ES-I3 (cell line): Measurements from ENCODE around the gene RHAG.
"Not testable (repeated sequence)": the region's sequence is repeated elsewhere in the genome, so short reads cannot be mapped to it uniquely, and the experiment has no call there.

Source experiments
- H3K36me3 ChIP-seq: 2 replicates; pipeline ENCODE4 v1.6.1; 2013; ENCODE audit warnings: mild to moderate bottlenecking, low read length, control low read depth, moderate library complexity; ENCODE audit not compliant: insufficient read depth
- H3K4me1 ChIP-seq: 2 replicates; pipeline ENCODE4 v1.6.1; 2013; ENCODE audit warnings: mild to moderate bottlenecking, control low read depth, low read length; ENCODE audit not compliant: insufficient read depth
- H3K9ac ChIP-seq: 2 replicates; pipeline ENCODE4 v1.6.1; 2013; ENCODE audit warnings: low read depth, mild to moderate bottlenecking, low read length, moderate library complexity
- H3K9me3 ChIP-seq: 2 replicates; pipeline ENCODE4 v1.6.1; 2013; ENCODE audit warnings: mild to moderate bottlenecking, low read length, moderate library complexity; ENCODE audit not compliant: control insufficient read depth, insufficient read depth

The RHAG gene

GRCh38 chr6:49626811-49627210, 9.8 kb downstream of the RHAG start:
- no peaks in the 10 kb centered on the region for H3K9me3 ChIP-seq
- no peaks in the 10 kb centered on the region for H3K4me1 ChIP-seq
- H3K36me3 ChIP-seq = no peaks in the 10 kb centered on the region
- no peak overlapping the region for H3K9ac ChIP-seq

DNA sequence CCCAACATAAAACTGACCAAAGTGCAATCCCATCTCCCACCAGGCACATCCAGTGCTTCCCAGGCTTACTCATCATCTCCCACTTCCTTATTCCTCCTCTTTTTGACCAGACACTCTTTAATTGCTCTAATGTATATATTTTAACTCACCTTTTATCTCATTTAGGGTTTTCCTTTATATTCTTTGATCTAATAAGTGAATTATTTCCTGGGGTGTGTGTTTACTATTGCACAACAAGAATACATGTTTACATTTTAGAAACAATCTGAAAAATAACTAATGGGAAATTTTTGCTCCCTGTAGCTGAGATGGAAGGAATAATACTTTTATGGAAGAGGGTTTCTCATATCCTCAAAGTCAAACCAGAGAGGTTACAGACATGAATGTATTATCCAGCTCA, 18.4 kb downstream of the RHAG start:
- Histone ChIP-seq H3K36me3 (no peaks in the 10 kb centered on the region), H3K9me3 (no peaks in the 10 kb centered on the region), H3K9ac (no peak overlapping the region), H3K4me1 (no peaks in the 10 kb centered on the region)

DNA sequence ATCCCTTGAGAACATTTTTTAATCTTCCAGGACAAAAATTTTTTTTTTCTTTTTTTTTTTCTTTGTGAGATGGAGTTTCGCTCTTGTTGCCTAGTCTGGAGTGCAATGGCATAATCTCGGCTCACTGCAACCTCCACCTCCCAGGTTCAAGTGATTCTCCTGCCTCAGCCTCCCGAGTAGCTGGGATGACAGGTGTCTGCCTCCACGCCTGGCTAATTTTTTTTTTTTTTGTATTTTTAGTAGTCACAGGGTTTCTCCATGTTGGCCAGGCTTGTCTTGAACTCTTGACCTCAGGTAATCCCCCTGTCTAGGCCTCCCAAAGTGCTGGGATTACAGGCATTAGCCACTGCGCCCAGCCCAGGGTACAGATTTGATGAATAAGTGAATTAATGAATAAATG, 22.5 kb downstream of the RHAG start:
- not testable (repeated sequence) for H3K4me1 ChIP-seq, H3K36me3 ChIP-seq, H3K9me3 ChIP-seq

GRCh38 chr6:49609285-49609684, 27.4 kb downstream of the RHAG start:
- no peaks in the 10 kb centered on the region for H3K36me3 ChIP-seq
- H3K9me3 ChIP-seq = no peaks in the 10 kb centered on the region
- H3K4me1 ChIP-seq = peaks cover 10% of the 10 kb centered on the region; the same call in 1 of the 2 replicates
- no peak overlapping the region for H3K9ac ChIP-seq

More for the DNA sequence above, 22.5 kb downstream of the RHAG start:
- H3K9ac ChIP-seq = not testable (repeated sequence)

DNA sequence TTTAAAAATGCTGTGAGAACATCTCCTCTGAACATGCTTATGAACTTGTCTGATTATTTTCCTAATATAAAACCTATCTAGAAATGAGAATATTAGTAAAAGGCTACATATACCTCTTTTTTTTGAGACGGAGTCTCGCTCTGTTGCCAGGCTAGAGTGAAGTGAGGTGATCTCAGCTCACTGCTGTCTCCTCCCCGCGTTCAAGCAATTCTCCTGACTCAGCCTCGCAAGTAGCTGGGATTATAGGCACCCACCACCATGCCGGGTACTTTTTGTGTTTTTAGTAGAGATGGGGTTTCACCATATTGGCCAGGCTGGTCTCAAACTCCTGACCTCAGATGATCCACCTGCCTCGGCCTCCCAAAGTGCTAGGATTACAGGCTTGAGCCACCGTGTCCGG, 28.4 kb downstream of the RHAG start:
- not testable (repeated sequence) for H3K36me3 ChIP-seq, H3K9me3 ChIP-seq, H3K9ac ChIP-seq, H3K4me1 ChIP-seq

GRCh38 chr6:49607391-49607982, 29.2 kb downstream of the RHAG start:
- Histone ChIP-seq H3K9ac (no peak overlapping the region), H3K36me3 (no peaks in the 10 kb centered on the region), H3K9me3 (no peaks in the 10 kb centered on the region), H3K4me1 (peaks cover 10% of the 10 kb centered on the region; the same call in 1 of the 2 replicates)

GRCh38 chr6:49606721-49607390, 29.8 kb downstream of the RHAG start:
- no peaks in the 10 kb centered on the region for H3K36me3 ChIP-seq
- H3K9me3 ChIP-seq = no peaks in the 10 kb centered on the region
- H3K9ac ChIP-seq = no peak overlapping the region
- H3K4me1 ChIP-seq = peaks cover 10% of the 10 kb centered on the region; the same call in 1 of the 2 replicates

DNA sequence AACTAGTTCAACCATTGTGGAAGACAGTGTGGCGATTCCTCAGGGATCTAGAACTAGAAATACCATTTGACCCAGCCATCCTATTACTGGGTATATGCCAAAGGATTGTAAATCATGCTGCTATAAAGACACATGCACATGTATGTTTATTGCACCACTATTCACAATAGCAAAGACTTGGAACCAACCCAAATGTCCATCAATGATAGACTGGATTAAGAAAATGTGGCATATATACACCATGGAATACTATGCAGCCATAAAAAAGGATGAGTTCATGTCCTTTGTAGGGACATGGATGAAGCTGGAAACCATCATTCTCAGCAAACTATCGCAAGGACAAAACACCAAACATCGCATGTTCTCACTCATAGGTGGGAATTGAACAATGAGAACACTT, 32.6 kb downstream of the RHAG start:
- not testable (repeated sequence) for H3K9me3 ChIP-seq, H3K4me1 ChIP-seq, H3K36me3 ChIP-seq, H3K9ac ChIP-seq

- not testable (repeated sequence) for H3K9ac ChIP-seq, H3K9me3 ChIP-seq, H3K36me3 ChIP-seq, H3K4me1 ChIP-seq
Observed at GRCh38 chr6:49587262-49587661, 49.4 kb downstream of the RHAG start.

DNA sequence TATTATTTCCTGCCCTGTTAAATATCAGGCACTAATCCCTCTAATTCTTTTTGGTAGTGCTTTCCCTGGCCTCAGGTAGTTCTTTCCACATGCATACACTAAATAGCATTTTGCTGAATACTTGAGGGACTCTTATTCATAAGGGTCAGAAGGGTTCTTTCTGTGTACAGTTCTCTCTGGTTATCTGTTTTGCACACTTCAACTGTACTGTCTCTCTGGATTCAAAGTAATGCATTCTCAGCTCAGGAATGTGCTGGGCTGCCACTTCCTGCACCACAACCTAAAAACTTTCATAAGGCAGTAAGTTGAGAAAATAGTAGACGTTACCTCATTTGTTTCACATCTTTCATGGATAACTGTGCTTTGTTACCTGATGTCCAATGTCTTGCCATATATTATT, 54.1 kb downstream of the RHAG start:
- H3K9ac ChIP-seq = no peak overlapping the region
- no peaks in the 10 kb centered on the region; the same call in 1 of the 2 replicates for H3K4me1 ChIP-seq
- no peaks in the 10 kb centered on the region for H3K9me3 ChIP-seq
- H3K36me3 ChIP-seq = no peaks in the 10 kb centered on the region

- Histone ChIP-seq H3K9ac (no peak overlapping the region), H3K4me1 (no peaks in the 10 kb centered on the region), H3K36me3 (no peaks in the 10 kb centered on the region), H3K9me3 (no peaks in the 10 kb centered on the region)
Observed at GRCh38 chr6:49579649-49580048, 57.0 kb downstream of the RHAG start.

DNA sequence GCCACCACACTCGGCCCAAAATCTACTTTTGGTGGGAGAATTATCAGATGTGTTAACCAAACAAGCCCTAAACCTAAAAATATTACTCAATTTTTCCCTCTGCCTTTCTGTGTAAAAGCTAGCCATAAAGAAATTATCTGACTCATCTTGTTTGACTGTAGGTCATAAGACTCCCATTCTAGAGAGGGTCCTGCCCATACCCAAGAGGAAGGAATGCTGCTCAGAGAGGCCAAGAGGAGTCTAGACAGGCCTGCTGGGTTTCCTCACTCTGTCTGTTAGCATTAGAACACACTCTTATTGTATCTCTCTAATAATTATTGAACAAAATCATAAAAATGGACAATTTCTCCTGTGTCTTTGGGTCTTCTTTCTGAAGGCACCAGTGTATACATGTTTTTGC, 60.0 kb downstream of the RHAG start:
- Histone ChIP-seq H3K36me3 (no peaks in the 10 kb centered on the region), H3K9me3 (no peaks in the 10 kb centered on the region), H3K9ac (no peak overlapping the region), H3K4me1 (no peaks in the 10 kb centered on the region)

DNA sequence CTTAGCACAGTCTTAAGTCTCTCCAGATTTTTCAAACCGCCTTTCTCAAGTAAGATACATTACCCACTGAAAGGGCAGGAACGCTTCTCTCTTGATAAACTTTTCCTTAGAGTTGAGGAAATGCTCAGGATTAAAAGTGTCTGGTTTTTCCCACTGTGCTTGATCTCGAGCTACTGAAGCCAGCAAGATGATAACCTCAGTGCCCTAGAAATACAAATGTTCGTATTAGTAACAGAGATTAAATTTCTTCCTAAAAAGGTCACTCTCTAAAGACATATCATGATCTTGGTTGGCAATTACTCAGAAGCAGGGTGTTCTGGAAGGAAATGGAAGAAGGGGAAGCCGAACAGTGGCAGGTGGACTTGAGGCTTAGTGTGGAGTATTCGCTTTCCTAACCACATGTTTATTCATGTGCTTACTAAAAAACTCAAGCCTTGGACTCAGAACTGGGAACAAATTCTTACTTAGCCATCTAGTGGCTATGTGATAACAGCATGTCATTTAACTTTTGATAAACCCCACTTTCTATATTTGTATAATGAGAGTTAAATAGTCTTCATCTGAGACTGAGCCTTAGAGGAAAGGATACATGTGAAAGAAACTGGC, 66.1 kb downstream of the RHAG start:
- Histone ChIP-seq H3K9ac (no peak overlapping the region), H3K36me3 (no peaks in the 10 kb centered on the region), H3K9me3 (no peaks in the 10 kb centered on the region), H3K4me1 (no peaks in the 10 kb centered on the region)

DNA sequence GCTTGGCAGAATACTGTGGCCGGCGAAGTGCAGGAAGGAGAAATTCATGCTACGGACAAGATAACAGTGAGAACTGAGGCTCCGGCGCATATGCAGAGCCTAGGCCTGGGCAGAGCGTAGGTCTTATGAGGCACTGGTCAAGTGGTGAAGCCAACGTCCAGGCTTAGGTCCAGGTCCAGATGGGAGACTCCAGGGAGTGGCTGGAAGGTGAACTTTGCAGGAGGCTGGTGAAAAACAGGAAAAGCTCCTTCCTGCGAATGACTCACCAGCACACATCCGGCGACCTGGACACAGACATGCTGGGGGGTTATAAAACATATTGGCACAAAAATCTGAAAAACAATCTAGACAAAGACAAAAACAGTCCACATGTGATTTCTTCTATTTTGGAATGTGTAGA, 70.8 kb downstream of the RHAG start:
- no peak overlapping the region; the same call in 1 of the 2 replicates for H3K9ac ChIP-seq
- H3K4me1 ChIP-seq = no peaks in the 10 kb centered on the region
- H3K9me3 ChIP-seq = no peaks in the 10 kb centered on the region
- H3K36me3 ChIP-seq = no peaks in the 10 kb centered on the region

DNA sequence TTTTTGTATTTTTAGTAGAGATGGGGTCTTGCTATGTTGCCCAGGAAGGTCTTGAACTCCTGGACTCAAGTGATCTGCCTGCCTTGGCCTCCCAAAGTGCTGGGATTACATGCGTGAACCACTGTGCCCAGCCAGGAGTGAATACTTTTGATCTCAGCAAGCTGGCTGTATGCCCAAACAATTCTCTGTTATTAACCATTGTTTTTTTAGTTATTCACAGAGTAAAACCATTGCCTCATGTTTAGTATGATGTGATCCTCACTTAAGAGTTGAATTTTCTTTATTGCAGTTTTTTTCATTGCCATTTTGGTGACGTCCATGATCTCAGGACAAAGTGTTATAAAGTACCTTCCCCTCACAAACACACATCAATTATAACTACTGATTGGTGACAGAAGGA, 71.4 kb downstream of the RHAG start:
- H3K36me3 ChIP-seq = no peaks in the 10 kb centered on the region
- no peaks in the 10 kb centered on the region for H3K9me3 ChIP-seq
- H3K9ac ChIP-seq = no peak overlapping the region
- no peaks in the 10 kb centered on the region for H3K4me1 ChIP-seq
